Stimulated activated CD4-positive, alpha-beta T cell treated with anti-CD3 and anti-CD28 coated beads, TNF-alpha, amount 100 ng/mL, for 1 hour (primary cell): Measurements from ENCODE around the gene IPO11.
"Not testable (repeated sequence)": the region's sequence is repeated elsewhere in the genome, so short reads cannot be mapped to it uniquely, and the experiment has no call there.

Experiments
- DNase-seq, 3 donors: peaks; one replicate each; pipeline ENCODE4 v3.0.0-alpha.2; 2020; ENCODE audit warnings: low read depth in 3 of 3, low spot score in 1 of 3

Gene IPO11

DNA sequence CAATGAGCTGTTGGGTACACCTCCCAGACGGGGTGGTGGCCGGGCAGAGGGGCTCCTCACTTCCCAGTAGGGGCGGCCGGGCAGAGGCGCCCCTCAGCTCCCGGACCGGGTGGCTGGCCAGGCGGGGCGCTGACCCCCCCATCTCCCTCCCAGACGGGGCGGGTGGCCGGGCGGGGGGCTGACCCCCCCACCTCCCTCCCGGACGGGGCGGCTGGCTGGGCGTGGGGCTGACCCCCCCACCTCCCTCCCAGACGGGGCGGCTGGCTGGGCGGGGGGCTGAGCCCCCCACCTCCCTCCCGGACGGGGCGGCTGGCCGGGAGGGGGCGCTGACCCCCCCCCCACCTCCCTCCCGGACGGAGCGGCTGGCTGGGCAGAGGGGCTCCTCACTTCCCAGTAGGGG lies 100.5 kb downstream of the IPO11 start:
- not testable (repeated sequence) for DNase-seq

DNA sequence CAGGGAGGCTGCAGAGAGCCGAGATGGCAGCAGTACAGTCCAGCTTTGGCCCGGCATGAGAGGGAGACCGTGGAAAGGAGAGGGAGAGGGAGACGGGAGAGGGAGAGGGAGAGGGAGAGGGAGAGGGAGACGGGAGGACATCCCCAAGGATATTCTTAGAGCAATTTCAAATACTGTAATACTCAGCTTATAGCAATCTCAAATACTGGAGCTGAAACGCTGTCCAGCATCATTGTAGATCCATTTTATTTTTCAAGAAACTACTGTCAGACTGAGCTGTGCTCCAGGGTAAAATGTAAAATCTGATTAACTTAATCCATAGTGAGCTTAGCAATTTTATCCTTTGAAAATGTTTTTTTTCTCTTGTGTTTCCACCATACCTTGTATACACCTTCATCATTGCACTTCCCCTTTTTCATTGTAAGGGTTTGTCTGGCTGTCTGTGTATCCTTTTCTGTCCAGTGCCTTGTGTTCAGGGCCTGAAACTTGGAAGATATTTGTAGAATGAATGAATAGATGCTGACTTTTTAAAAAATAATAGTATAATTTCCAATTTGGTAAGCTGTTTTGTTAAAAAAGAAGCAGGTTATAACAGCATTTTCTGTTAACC lies 102.1 kb downstream of the IPO11 start:
- DNase-seq = no peak

DNA sequence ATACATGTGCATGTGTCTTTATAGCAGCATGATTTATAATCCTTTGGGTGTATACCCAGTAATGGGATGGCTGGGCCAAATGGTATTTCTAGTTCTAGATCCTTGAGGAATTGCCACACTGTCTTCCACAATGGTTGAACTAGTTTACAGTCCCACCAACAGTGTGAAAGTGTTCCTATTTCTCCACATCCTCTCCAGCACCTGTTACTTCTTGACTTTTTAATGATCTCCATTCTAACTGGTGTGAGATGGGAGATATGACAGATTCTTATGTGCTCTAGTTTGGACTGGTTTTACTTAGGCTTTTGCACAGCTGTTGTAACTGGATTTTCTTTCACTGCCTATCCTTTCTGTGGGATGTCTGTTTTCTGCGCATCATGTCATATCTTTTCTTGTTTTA lies 108.2 kb downstream of the IPO11 start:
- DNase-seq = not testable (repeated sequence)

DNA sequence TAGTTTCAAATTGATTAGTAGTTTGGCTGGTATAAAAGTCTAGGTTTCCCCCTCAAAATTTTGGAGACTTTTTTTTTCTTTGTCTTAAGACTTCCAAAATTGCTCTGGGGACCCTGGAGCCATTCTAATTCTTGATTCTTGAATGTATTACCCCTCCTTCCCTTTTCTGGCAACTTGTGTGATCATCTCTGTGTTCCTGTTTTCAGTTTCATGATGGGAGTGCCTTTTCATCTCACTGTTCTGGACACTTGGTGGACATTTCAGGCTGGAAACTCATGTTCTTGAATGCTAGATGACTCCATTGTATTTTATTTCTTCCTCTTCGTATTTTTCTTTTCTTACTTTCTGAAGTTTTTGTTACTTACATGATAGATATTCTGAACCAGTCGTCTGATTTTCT lies 108.8 kb downstream of the IPO11 start:
- no peak for DNase-seq

DNA sequence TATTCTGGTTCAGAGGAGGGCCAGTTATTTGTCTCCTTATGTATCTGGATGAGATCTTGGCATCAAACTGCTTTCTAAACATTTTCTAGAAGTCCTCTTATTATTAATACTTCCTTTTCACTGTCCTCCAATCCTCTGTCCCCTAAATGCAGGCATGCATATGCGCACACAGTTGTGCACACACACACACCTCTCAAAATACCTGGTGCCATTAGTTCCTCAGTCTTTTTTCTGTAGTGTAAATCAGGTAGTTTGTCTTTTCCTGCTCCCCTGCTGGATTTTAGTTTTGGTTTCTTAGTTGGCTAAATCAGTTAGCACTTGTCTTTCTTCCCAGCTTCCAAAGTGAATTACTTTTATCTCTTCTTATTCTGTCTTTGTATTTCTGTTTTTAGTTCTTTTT lies 110.2 kb downstream of the IPO11 start:
- DNase-seq = no peak

DNA sequence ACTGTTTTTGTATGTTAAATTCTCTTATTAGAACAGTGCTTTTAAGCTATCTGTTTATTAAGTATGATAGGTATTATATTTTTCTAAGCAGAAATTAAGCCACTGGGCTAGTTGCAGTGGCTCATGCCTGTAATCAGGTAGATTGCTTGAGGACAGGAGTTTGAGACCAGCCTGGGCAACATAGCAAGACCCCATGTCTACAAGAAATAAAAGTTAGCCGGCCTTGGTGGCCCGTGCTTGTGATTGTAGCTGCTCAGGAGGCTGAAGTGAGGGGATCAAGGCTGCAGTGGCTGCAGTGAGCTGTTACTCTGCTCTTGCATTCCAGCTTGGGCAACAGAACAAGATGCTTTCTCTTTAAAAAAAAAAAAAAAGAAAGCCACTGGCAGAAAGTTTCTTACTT lies 121.0 kb downstream of the IPO11 start:
- no peak for DNase-seq

DNA sequence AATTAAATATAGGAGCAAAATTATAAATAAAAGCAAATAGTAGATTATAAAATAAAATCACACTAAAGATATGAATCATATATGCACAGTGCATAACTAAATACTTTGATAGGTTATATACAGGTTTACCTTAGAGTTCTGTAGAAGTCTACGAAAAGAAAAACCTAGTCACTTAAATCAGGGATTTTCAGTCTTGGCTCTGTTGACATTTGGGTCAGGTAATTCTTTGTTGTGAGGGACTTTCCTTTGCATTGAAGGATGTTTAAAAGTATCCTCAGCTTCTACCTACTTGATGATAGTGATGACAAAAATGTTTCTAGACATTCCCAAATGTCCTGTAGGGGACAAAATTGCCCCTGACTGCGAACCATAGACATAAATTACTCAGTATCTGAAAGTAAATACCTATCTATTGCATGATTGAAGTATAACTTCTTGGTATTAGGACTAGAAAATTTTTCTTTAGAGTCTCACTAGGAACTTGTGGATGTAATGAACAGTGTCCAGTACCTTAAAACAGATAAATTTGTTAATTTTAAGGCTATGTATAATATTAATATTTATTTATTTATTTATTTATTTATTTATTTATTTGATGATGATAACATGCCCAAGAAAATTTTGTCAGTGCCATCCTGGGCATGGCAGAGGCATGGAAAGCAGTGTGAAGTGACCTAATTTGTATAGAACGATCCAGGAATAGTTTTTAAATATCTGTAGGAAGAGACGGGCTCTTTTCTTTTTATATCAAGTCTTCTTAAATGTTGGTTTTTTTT lies 122.1 kb downstream of the IPO11 start:
- no peak for DNase-seq

DNA sequence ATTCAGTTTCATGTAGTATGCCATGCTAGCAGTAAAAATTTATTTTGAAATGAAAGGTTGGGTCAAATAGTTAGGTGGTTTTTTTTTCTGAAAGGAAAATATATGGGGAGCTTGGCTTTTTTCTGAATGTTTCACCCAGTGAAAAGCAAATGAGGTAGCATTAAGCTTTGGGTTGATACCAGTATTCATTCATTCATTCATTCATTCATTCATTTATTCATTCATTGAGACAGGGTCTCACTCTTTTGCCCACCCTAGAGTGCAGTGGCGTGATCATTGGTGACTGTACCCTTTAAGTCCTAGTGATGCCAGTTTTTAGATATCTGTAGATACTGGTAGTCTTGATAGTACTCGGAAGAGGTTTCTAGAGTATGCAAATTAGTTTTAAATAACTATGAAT lies 123.7 kb downstream of the IPO11 start:
- DNase-seq = no peak

DNA sequence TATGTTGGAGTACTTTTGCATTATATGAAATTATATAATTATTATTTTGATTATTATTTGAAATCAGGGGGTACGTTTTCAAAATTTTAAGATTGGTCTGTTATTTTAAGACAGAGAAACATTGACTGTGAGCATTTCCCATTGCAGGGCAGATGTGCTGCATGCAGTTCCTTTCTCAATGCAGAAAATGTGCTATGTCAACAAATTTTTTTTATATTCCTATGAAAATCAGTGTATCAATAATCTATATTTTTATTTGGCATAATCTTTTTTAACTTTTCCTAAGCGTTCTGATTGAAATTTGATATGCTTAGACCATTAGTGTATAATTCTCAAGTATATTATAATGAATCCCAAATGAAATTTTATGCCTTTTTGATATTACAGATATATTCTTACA lies 124.2 kb downstream of the IPO11 start:
- no peak for DNase-seq

DNA sequence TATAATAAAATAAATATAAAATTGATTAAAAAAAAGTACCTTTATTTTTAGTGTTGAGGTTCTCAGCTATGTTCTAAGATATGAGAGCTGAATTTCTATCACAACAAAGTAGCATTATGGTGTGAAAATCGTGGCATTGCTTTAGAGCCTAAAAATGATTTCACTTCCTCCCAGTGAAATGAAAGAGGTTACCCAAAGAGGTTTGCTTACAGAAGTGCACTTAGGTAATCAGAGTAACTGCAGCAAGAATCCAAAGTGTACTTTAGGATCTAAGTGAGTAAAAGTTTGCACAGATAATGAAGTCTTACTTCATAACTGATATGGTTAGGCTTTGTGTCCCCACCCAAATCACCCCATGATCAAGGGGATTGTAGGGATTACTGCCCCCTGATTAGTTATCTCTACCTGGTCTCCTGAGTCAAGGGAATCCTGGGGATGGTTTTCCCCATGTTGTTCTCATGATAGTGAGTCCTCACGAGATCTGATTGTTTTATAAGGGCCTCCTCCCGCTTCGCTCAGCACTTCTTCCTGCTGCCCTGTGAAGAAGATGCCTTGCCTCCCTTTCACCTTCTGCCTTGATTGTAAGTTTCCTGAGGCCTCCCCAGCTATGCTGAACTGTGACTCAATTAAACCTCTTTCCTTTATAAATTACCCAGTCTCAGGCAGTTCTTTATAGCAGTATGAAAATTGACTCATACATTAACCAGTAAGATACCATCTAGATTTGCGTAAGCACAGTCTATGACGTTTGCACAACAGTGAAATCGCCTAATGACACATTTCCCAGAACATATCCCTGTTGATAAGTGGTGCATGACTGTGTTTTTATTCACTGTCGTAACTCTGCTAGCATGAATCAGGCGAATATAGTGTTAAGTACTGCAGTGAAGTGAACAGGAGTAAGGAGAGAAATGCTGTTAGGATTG lies 125.7 kb downstream of the IPO11 start:
- DNase-seq = no peak

DNA sequence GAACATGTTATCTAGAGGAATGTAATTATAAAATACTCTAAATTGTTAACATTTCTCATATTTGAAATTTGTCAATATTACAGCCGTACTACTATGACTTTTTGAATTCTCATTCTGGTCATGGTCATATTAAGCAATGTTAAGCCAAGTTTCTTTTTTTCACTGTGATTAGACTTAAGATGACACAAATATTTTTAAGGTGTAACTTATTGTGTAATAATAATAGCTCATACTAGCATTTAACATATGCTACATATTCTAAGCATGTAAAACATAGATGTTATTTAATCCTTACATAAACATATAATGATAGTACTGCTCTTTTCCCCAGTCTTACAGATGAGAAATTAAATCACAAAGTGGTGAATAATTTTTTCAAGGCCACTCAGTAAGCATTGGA lies 130.2 kb downstream of the IPO11 start:
- no peak for DNase-seq

DNA sequence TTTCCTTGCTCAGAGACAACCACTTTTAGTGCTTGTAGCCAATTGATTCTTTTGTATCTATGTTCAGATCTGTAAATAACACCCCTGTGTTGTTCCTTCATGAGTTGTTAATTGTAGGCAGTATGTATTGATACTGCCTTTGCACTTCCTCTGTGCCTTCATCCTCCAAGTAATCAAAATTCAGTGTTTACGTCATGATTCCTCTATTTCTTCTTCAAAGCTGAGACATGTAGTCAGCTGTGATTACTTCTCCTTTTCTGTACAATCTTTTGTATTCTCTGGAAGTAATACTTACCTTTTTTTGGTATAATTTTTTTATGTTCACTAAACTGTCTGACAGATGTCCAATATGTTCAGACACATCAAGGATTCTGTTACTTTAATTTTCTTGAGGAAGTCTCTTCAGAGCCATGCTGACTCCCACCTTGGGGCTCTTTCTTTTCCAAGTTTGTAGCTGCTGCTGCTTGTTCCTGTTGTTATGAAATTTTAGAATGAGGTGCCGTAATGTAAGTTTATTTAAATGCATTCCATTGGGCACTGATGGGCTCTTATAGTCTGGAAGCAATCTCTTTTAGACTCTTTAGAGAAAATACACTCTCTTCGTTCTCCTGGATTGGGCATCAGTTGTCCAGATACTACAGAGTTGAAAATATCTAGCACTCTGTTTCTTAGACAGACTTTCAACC lies 135.5 kb downstream of the IPO11 start:
- DNase-seq = no peak

DNA sequence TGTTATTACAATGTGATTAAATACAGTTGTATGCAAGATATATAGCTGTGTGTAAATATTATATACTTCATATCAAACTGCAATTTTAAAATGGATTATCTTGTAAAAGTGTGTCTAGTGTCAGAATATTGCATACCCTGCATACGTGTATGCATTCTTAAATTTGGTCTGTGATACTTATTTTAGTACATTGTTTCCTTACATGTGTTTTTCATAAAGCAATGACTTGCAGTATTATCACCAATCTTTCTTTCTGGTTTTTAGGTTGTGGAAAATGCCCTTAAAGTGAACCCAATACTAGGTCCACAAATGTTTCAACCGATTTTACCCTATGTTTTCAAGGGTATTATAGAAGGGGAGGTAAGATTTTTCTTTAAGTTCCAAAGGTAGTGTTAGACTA lies 137.5 kb downstream of the IPO11 start:
- DNase-seq = no peak

DNA sequence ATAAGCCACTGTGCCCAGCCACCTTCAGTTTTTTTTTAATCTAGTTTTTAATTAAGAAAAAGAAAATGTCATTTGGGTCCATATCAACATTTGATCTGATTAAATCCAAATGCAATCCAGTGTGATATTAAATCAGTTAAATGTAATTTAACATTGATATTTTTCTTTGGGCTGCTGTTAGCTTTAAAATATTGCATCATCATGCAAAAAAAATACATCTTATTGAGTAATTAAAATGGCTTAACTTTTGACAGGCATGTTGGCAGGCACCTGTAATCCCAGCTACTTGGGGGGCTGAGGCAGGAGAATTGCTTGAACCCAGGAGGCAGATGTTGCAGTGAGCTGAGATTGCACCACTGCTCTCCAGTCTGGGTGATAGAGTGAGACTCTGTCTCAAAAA lies 143.4 kb downstream of the IPO11 start:
- DNase-seq = no peak

DNA sequence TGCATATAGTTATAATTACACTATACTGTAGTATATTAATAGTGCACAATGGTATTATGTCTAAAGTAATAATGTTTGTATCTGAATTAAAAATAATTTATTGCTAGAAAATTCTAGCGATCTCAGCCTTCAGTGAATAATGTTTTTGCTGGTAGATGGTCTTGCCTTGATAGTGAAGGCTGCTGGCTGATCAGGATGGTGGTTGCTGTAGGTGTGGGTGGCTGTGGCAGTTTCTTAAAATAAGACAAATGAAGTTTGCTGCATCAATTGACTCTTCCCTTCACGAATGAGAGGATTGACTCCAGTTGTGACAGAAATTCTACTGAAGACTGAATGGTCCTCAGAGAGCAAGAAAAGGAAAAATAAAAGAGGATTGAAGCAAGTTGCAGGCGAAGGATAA lies 146.4 kb downstream of the IPO11 start:
- DNase-seq = no peak

DNA sequence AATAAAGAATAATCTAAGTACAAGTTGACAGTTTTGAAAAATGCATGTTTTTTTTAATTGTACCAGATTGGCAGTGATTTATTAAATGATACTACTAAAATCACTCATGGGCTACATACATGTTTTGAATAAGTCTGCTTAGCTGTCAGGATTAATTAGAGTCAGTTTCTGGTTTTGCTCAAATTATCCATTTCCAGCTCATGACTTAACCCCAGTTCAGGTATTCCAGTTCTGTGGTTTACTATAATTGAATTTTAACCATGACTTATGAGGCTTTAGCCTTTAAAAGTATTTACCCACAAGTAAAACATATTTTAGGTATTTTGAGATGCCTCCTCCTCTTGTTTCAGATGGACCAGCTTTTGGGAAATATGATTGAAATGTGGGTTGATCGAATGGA lies 148.2 kb downstream of the IPO11 start:
- no peak for DNase-seq

DNA sequence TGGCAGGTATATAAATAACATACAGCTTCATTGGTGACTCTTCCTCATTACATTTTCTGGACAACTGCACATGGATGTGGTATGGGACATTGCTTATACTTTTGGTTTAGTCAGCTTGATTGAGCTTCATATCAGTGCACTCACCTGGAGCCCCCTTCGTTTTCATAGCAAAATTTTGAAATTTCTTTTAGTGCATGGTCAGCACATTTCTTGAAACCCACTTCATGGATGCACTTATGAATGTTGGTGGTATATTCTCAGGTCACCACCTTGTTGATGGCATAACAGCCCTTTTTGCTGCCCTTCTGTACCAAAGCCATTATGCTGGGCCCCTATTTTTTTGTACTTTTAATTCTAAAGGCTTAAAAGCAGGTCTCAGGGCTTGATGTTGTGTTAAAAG lies 149.3 kb downstream of the IPO11 start:
- no peak for DNase-seq

DNA sequence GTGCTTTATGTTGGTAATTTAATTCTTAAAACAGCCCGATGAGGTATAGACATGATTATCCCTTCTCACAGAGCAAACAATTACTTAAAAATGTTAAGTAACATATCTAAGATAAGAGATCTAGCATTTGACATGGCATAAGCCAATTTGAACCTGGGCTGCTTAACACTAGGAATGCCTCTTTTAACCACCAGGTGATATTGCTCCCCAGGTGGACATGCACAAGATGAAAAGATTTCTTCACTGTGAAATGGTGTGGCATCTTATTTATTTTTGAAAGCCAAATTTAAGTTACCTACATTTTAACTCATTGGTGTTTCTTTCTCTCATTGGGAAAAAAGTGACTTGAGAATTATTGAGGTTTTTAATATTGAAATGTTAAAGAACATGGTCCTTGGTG lies 150.3 kb downstream of the IPO11 start:
- no peak for DNase-seq

DNA sequence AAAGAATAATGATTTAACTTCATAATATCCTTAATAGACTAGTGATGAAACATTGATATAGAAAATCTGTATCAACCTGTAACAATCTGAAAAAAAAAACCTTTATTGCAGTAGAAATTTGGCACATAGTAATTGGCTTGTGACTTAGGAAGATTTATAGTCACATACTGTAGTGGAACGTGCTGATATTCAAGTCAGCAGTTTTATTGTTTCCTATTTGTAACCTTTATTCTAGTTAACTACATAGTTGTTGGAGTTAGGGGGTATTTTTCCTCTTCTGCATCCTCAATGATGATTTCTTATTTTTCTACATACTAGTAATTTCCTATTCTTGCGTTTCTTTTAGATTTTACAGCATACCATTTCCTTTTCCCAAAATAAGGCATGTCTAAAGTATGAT lies 151.5 kb downstream of the IPO11 start:
- no peak for DNase-seq

DNA sequence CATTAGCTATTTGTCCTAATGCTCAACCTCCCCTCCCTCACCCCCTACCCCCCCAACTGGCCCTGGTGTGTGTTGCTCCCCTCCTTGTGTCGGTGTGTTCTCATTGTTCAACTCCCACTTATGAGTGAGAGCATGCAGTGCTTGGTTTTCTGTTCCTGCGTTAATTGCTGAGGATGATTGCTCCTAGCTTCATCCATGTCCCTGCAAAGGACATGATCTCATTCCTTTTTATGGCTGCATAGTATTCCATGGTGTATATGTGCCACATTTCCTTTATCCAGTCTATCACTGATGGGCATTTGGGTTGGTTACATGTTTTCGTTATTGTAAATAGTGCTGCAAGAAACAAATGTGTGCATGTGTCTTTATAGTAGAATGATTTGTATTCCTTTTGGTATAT lies 153.2 kb downstream of the IPO11 start:
- DNase-seq = not testable (repeated sequence)

DNA sequence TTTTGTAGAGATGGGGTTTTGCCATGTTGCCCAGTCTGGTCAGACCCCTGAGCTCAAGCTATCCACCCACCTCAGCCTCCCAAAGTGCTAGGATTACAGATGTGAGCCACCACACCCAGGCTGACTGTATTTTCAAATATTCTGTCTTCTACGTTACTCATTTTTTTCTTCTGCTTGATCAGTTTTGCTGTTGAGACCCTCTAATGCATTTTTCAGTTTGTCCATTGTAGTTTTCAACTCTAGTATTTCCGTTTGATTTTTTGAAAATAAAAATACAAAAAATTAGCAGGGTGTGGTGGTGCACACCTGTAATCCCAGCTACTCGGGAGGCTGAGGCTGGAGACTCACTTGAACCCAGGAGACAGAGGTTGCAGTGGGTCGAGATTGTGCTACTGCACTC lies 155.6 kb downstream of the IPO11 start:
- no peak for DNase-seq
